IPS-18c (cell line): ENCODE results near the gene PLD5.
"Not testable (repeated sequence)": the region's sequence is repeated elsewhere in the genome, so short reads cannot be mapped to it uniquely, and the experiment has no call there.

Experiments used
- H3K4me3 ChIP-seq: 2 replicates; pipeline ENCODE4 v1.7.0; 2013; ENCODE audit warnings: low read depth, mild to moderate bottlenecking, low read length, moderate library complexity; ENCODE audit not compliant: insufficient read depth
- H3K9me3 ChIP-seq: one replicate; pipeline ENCODE4 v1.6.1; 2013; ENCODE audit warnings: mild to moderate bottlenecking, low read length, moderate library complexity; ENCODE audit not compliant: control insufficient read depth, insufficient read depth

The PLD5 gene

DNA sequence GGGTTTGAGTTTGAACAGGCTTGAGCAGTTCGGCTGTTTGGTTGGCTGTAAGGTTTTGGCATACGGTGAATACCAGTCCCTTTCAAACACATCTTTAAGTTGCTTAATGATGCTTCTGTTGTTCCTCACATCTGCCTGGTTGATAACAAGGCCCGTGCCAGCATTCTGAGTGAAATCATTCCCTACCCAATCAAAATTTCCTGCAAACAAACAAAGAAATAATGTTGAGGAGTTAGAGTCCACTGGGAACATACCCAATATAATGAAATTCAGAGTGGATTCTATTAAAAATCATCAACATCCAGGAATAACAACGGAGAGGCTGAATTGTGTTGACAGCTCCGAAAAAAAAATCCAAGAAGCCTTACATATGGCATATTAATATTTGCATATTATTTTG, 434.6 kb downstream of the PLD5 start:
- Histone ChIP-seq H3K9me3 (no peaks in the 10 kb centered on the region), H3K4me3 (no peak overlapping the region)

DNA sequence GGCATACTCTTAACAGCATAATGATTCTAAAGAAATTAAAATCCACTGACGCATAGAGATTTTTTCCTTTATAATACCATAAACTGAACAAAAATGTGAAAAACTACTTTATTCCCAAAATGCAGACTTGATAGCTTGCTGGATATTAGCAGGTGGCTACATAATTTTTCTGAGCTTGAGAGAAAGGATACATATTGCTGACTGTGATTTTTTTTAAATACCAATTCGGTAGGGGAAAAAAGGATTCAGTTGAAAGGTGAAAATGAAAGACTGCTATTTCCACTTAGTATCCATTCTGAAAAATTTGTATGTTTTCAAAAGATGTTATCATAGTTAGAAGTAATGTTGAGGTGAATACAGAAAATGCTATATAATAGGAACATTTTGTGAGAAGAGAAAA, 435.6 kb downstream of the PLD5 start:
- H3K4me3 ChIP-seq: no peak overlapping the region
- H3K9me3 ChIP-seq: no peaks in the 10 kb centered on the region

DNA sequence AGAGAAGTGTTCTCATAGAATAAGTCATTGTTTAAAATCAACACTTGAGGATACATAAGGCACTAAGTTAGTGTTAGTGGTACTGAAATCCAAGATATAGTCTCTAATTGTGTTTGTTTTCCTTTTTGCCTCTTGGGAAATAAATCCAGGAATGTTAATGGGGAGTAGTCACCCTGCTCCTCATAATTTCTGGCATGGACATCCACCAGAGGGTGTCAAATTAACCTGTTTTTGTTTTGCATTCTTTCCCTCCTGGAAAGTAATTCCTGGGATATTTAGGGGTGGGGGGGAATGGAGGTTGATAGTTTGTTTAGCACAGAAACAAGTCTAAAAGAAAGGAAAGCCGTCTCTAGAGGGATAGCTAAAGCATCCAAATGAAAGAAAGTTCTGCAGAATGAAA, 437.8 kb downstream of the PLD5 start:
- H3K9me3 ChIP-seq: no peaks in the 10 kb centered on the region

DNA sequence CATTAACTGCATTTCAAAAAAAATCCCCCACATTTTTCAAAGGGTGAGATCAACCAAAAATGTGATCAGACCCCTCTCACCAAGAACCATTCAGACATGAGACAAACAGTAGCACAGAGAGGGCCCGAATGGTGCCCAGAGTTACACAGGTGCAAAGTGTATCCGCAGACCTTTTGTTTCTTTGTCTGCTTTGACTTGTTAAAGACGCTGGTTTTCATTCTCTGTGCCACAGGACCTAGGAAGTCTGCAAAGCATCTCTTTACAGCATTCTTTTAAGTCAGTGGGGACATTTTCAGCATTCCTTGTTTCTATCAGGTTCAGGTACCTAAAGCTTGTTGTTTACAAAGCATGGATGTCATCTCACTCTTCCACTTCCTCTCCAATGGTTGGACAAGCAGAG, 438.4 kb downstream of the PLD5 start:
- H3K9me3 ChIP-seq: no peaks in the 10 kb centered on the region
- no peak overlapping the region for H3K4me3 ChIP-seq

More for the DNA sequence above, 437.8 kb downstream of the PLD5 start:
- H3K4me3 ChIP-seq: no peak overlapping the region

DNA sequence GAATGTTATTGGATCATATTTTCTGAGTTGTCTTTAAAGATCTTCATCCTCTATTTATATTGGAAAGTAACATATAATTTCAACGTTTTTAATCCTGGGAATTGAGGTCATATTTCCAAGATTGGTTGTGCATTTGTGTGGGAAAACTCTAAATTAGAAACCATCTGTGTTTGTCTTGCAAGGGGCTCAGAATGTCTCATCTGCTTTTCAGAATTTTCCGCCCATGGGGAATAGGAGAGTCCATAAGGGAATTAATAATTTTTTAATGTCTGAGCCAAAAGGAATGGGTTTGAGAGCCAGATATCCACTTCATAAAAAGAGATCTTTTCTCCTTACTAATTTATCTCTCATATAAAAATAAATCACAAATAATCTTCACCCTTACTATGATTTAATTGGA, 440.8 kb downstream of the PLD5 start:
- Histone ChIP-seq H3K9me3 (no peaks in the 10 kb centered on the region), H3K4me3 (no peak overlapping the region)

DNA sequence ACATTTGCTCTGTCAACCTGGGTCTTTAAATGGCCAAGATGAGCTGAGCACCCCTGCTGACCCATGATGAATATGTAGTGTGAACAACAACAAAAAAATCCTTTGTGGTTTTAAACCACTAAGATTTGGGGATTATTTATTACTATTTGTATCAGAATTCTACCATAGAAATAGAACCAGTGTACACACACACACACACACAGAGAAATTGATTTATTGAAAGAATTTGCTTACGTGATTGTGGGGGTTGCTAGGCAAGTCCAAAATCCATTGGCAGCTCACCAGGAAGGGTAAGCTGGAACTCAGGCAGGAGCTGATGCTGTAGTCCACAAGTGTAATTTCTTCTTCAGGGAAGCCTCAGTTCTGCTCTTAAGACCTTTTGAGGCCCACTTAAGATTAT, 443.1 kb downstream of the PLD5 start:
- Histone ChIP-seq H3K4me3 (no peak overlapping the region), H3K9me3 (peaks cover 2% of the 10 kb centered on the region)

DNA sequence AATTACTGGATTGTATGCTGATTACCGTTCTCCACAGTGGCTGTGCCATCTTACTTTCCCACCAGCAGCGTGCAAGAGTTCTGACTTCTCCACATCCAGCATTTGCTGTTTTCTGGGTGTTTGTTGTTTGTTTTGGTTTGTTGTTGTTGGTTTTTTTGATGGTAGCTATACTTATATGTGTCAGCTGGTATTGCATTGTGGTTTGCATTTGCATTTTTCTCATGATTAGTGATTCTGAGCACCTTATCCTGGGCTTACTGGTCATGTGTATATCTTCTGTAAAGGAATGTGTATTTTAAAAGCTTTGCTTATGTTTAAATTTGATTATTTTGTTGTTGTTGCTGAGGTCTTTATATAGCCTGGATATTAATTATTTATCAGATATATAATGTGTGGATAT, 458.7 kb downstream of the PLD5 start:
- Histone ChIP-seq H3K9me3 (no peaks in the 10 kb centered on the region), H3K4me3 (no peak overlapping the region)

DNA sequence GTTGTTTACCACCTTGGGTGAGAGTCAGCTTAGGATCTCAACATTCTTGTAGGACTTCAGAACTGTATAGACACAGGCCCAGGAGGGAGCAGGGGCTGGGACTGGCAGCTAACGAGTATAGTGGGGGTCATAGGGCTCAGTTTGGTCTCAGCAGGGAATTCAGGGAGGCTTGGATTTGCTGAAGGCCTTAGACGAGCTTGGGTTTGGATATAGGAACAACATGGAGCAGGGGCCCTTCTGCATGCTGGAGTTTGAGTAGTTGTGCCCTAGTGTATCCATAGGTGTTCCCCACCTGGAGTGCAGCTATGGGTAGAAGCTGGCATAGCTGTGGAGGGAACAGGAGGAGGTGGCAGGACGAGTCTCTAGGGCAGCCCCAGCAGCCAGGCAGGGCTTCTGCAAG, 462.2 kb downstream of the PLD5 start:
- H3K9me3 ChIP-seq: peaks cover 2% of the 10 kb centered on the region
- no peak overlapping the region for H3K4me3 ChIP-seq

DNA sequence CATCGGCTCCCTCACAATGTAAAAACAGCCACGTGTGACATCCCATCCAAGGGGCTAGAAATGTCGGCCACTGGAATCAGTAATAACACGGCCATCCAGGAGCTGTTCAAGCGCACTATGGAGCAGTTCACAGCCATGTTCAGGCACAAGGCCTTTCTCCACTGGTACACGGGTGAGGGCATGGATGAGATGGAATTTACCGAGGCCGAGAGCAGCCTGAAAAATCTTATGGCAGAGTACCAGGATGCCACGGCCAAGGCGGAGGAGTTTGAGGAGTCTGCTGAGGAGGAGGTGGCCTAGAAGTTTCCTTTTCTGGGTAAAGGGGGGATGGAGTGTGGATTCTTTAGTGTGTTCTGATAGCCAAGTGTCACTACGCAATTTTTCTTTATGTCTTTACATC, 464.5 kb downstream of the PLD5 start:
- Histone ChIP-seq H3K9me3 (peaks cover 2% of the 10 kb centered on the region), H3K4me3 (no peak overlapping the region)

DNA sequence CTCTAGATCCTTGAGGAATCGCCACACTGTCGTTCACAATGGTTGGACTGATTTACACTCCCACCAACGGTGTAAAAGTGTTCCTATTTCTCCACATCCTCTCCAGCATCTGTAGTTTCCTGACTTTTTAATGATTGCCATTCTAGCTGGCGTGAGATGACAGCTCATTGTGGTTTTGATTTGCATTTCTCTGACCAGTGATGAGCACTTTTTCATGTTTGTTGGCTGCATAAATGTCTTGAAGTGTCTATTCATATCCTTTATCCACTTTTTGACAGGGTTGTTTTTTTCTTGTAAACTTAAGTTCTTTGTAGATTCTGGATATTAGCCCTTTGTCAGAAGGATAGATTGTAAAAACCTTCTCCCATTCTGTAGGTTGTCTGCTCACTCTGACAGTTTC, 465.9 kb downstream of the PLD5 start:
- not testable (repeated sequence) for H3K9me3 ChIP-seq, H3K4me3 ChIP-seq

DNA sequence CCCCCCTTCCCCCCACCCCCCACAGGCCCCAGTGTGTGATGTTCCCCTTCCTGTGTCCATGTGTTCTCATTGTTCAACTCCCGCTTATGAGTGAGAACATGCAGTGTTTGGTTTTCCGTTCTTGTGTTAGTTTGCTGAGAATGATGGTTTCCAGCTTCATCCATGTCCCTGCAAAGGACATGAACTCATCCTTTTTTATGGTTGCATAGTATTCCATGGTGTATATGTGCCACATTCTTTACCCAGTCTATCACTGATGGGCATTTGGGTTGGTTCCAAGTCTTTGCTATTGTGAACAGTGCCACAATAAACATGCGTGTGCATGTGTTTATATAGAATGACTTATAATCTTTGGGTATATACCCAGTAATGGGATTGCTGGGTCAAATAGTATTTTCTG, 466.3 kb downstream of the PLD5 start:
- H3K4me3 ChIP-seq, H3K9me3 ChIP-seq: not testable (repeated sequence)

DNA sequence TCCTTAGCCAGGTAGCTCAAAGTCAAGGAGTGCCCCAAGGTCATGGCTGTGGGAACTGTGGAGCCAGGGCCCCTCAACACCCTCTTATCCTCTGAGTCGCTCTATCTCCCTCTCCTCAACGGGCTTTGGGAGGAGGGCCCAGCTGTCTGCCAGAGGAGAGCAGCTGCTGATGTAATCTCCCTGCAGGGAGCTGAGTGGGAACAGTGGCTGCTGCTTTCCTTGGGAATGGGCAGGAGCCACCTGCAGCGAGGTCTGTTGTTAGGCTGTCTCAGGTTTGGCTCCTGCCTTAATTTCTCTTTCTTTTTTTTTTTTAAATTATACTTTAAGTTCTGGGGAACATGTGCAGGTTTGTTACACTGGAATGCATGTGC, 466.8 kb downstream of the PLD5 start:
- H3K4me3 ChIP-seq: no peak overlapping the region

DNA sequence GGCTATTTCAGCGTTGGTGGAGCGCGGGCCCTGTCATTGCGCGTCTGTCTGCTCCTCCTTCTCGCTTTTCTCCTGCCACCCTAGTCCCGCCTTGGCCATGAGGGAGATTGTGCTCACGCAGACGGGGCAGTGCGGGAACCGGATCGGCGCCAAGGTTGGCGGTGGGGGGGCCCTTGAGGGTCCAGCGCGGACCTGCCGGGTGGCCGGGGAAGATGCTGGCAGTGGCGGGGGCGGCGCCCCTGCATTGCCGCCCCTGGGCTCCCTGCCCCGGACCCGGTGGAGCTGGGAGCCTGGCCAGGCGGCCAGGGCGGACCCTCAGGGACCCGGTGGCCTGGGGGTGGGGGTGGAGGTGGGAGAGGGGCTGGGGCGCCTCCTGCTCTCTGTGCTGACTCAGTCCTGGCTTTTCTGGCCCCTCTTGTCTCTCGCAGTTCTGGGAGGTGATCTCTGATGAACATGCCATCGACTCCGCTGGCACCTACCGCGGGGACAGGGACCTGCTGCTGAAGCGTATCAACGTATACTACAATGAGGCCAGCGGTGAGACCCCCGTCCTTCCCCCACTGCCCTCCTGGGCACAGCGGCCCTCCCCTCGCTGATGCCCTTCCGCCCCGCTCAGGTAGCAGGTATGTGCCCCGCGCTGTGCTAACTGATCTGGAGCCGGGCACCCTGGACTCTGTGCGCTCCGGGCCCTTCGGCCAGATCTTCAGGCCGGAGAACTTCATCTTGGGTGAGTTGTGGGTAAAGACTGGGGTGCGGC, 467.3 kb downstream of the PLD5 start:
- Histone ChIP-seq H3K9me3 (peaks cover 2% of the 10 kb centered on the region), H3K4me3 (no peak overlapping the region)

More for the DNA sequence above, 466.8 kb downstream of the PLD5 start:
- peaks cover 2% of the 10 kb centered on the region for H3K9me3 ChIP-seq

DNA sequence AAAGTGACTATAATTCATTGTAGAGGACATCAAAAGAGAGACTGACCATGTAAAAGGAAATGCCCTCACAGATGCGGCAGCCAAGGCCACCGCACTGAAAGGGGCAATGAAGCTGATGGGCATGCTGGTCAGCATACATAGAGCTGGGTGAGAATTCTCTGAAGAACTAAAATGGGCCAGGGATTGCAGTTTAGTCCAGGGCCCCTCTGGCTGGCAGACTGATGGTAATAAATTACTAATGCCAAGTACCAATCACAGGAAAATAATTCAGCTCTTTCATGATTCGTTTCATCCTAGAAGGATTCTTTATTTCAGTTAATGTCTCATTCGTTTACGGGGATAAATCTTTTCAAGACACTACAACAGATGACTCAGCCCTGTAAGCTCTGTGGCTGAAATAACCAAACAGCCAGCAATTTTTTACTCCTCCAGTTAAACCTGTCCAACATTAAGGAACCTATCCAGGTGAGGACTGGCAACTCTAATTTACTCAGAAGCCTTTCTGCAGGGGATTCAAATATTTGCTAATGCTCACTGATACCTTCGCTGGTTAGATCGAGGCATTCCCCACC, 468.7 kb downstream of the PLD5 start:
- Histone ChIP-seq H3K9me3 (peaks cover 2% of the 10 kb centered on the region), H3K4me3 (no peak overlapping the region)

DNA sequence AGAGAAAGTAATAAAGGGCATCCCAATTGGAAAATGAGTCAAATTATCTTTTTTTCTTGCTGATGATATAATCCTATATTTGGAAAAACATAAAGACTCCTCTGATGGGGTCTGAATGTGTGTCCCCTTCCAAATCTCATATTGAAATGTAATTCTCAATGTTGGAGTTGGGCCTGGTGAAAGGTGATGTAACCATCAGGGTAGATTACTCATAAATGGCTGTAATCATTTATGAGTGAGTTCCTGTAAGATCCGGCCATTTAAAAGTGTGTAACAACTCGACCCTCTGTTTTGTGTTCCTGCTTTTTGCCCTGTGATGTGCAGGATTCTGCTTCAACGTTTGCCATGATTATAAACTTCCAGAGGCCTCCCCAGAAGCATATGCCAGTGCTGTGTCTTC, 481.3 kb downstream of the PLD5 start:
- Histone ChIP-seq H3K4me3 (no peak overlapping the region), H3K9me3 (no peaks in the 10 kb centered on the region)

DNA sequence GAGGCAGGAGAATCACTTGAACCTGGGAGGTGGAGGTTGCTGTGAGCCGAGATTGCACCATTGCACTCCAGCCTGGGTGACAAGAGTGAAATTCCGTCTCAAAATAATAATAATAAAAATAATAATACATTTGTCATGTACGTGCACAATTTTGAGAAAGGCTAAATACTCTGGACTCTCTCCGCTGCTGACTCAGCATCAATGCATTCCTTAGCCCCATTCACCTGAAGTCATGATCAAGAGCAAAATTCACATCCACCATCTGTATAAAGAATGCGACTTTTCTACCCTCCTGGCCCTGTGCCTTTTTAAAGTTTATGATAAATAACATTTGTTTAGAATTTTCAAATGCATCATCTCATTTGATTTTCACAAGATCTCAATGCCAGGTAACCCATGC, 490.1 kb downstream of the PLD5 start:
- H3K4me3 ChIP-seq: no peak overlapping the region
- no peaks in the 10 kb centered on the region for H3K9me3 ChIP-seq

DNA sequence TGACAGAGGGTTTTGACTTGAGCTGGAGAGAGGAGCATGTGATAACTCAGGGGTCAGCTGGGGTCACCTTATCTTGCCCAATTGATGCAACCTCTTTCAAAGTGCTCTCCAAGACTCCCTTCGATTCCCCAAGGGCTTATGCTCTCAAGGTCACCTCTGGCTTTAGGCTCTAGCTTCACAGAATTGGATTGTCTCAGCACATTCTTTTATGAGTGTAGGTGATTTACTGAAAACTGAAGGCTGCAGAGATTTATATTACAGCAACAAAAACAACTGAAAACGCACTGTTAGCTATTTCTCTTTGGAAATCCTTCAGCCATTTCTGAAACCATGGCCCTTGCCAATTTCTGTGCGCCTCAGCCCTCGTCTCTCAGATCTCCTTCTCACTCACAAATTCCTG, 491.1 kb downstream of the PLD5 start:
- no peaks in the 10 kb centered on the region for H3K9me3 ChIP-seq
- H3K4me3 ChIP-seq: no peak overlapping the region
